K562 (cell line): ENCODE data around the gene DVL2. TPM values are rescaled to one million over a fixed set of nuclear protein-coding genes. Genes with fewer than 3 reads are reported as not detected.

ENCODE experiments used
- CAMTA2 ChIP-seq: fragments of 250-450 bp; sonication (Bioruptor Pico); conservative IDR thresholded peaks from 2 replicates; pipeline ENCODE4 v1.5.1; 2022
- ELK1 ChIP-seq: sonication (generic); formaldehyde crosslinking; IDR thresholded peaks from 2 replicates; pipeline ENCODE4 v1.8.1; 2022; ENCODE audit warnings: missing genetic modification reagents
- FOXJ3 ChIP-seq: sonication (generic); formaldehyde crosslinking; IDR thresholded peaks from 2 replicates; pipeline ENCODE4 v1.4.0; 2020; ENCODE audit warnings: mild to moderate bottlenecking, missing genetic modification reagents
- FOXM1 ChIP-seq, 2 experiments: fragments of 450-650 bp in 1 of 2; sonication (generic) in 1 of 2; formaldehyde crosslinking in 1 of 2; IDR thresholded peaks; 2 replicates each; pipeline versions ENCODE4 v1.6.1 to v1.9.0; 2017 to 2022; ENCODE audit warnings: low read depth in 2 of 2, mild to moderate bottlenecking in 2 of 2, missing genetic modification reagents in 1 of 2, moderate library complexity in 1 of 2
- HIVEP1 ChIP-seq: fragments of 250-450 bp; sonication (Bioruptor Pico); IDR thresholded peaks from 2 replicates; pipeline ENCODE4 v1.4.0; 2020; ENCODE audit warnings: mild to moderate bottlenecking
- JUNB ChIP-seq: fragments of 450-650 bp; formaldehyde crosslinking; conservative IDR thresholded peaks from 2 replicates; pipeline ENCODE4 v1.4.0; 2020; ENCODE audit warnings: mild to moderate bottlenecking
- LCOR ChIP-seq: sonication (generic); formaldehyde crosslinking; IDR thresholded peaks from 2 replicates; pipeline ENCODE4 v1.8.0; 2022; ENCODE audit warnings: mild to moderate bottlenecking, missing genetic modification reagents
- RBM34 ChIP-seq: fragments of 200-400 bp; formaldehyde crosslinking; IDR thresholded peaks from 2 replicates; pipeline ENCODE4 v1.6.1; 2018; ENCODE audit warnings: low read length, borderline replicate concordance; ENCODE audit not compliant: insufficient read depth
- SAFB2 ChIP-seq: fragments of 200-400 bp; formaldehyde crosslinking; IDR thresholded peaks from 2 replicates; pipeline ENCODE4 v1.6.1; 2018; ENCODE audit warnings: borderline replicate concordance, low read length, low read depth, moderate library complexity; ENCODE audit not compliant: severe bottlenecking
- SRF ChIP-seq, 2 experiments: fragments of 250-450, 450-650 bp in 1 of 2; sonication (Bioruptor Pico) in 1 of 2; sonication (generic) in 1 of 2; formaldehyde crosslinking; IDR thresholded peaks; 2 replicates each; pipeline versions ENCODE4 v1.5.0 to v1.5.1; 2020 to 2022; ENCODE audit warnings: mild to moderate bottlenecking in 1 of 2, missing genetic modification reagents in 1 of 2
- TAF1 ChIP-seq: IDR thresholded peaks from 2 replicates; pipeline ENCODE4 v1.6.1; 2011; ENCODE audit warnings: mild to moderate bottlenecking, low read length, moderate library complexity; ENCODE audit not compliant: insufficient read depth, control insufficient read depth, severe bottlenecking; ENCODE audit errors: extremely low read depth
- ZNF133 ChIP-seq: fragments of 250-450 bp; sonication (Bioruptor Pico); IDR thresholded peaks from 2 replicates; pipeline ENCODE4 v1.4.0; 2020; ENCODE audit warnings: mild to moderate bottlenecking
- polyA plus RNA-seq, 8 experiments: library from polyadenylated mRNA; depleted of rRNA in 4 of 8; stranded (reverse) in 5 of 8; unstranded in 3 of 8; fragments of >200 nt; fragmentation: Nextera tagmentation in 2 of 8; fragmentation: Illumina TruSeq in 1 of 8; extraction: Ambion mirVana in 2 of 8; extraction: Trizol in 1 of 8; gene quantifications; 2 replicates each; pipeline versions ENCODE4 v1.2.1 to v1.2.3, GENCODE V29; 2011 to 2014; ENCODE audit warnings: inconsistent platforms in 1 of 8, missing spikeins in 1 of 8
- total RNA-seq, 7 experiments: library from RNA; depleted of rRNA in 6 of 7; stranded (reverse); fragments of >200 nt in 6 of 7; fragmentation: Illumina TruSeq in 2 of 7; extraction: Trizol in 2 of 7; gene quantifications; 2 replicates each; pipeline versions ENCODE4 v1.2.1 to v1.2.3, GENCODE V29; 2011 to 2021; ENCODE audit warnings: low replicate concordance in 1 of 7
- TF ChIP-seq, protein P1 (sequence below): fragments of 200-800 bp; sonication (Bioruptor generic); IDR thresholded peaks from 2 replicates; pipeline ENCODE4 v1.6.1; 2016; ENCODE audit warnings: missing genetic modification characterization, missing compliant biosample characterization
- TF ChIP-seq, protein P2 (sequence below): IDR thresholded peaks from 2 replicates; pipeline ENCODE4 v1.6.1; 2011; ENCODE audit not compliant: insufficient read length; ENCODE audit errors: extremely low read depth
- TF ChIP-seq, protein P3 (sequence below): sonication (generic); IDR thresholded peaks from 2 replicates; pipeline ENCODE4 v1.6.1; 2016

DVL2 gene
- total and polyA plus RNA-seq, 9 of the 15 experiments (the other 6 are each of a cell fraction or from before 2014, with no cell fraction given) = 1.3 to 49.5 (median 24.3) TPM

- TF ChIP-seq LCOR (CRISPR knock-in tag) = no peak
- TF ChIP-seq RBM34 = no peak
- no peak for TF ChIP-seq ELK1 (CRISPR knock-in tag)
- TF ChIP-seq CAMTA2 (CRISPR knock-in tag) = no peak
- TF ChIP-seq, protein P1, sequence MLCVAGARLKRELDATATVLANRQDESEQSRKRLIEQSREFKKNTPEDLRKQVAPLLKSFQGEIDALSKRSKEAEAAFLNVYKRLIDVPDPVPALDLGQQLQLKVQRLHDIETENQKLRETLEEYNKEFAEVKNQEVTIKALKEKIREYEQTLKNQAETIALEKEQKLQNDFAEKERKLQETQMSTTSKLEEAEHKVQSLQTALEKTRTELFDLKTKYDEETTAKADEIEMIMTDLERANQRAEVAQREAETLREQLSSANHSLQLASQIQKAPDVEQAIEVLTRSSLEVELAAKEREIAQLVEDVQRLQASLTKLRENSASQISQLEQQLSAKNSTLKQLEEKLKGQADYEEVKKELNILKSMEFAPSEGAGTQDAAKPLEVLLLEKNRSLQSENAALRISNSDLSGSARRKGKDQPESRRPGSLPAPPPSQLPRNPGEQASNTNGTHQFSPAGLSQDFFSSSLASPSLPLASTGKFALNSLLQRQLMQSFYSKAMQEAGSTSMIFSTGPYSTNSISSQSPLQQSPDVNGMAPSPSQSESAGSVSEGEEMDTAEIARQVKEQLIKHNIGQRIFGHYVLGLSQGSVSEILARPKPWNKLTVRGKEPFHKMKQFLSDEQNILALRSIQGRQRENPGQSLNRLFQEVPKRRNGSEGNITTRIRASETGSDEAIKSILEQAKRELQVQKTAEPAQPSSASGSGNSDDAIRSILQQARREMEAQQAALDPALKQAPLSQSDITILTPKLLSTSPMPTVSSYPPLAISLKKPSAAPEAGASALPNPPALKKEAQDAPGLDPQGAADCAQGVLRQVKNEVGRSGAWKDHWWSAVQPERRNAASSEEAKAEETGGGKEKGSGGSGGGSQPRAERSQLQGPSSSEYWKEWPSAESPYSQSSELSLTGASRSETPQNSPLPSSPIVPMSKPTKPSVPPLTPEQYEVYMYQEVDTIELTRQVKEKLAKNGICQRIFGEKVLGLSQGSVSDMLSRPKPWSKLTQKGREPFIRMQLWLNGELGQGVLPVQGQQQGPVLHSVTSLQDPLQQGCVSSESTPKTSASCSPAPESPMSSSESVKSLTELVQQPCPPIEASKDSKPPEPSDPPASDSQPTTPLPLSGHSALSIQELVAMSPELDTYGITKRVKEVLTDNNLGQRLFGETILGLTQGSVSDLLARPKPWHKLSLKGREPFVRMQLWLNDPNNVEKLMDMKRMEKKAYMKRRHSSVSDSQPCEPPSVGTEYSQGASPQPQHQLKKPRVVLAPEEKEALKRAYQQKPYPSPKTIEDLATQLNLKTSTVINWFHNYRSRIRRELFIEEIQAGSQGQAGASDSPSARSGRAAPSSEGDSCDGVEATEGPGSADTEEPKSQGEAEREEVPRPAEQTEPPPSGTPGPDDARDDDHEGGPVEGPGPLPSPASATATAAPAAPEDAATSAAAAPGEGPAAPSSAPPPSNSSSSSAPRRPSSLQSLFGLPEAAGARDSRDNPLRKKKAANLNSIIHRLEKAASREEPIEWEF = no peak
- TF ChIP-seq TAF1 = peak; percentile 87
- no peak for TF ChIP-seq SAFB2
- no peak for TF ChIP-seq FOXJ3 (CRISPR knock-in tag)
- TF ChIP-seq JUNB (CRISPR knock-in tag) = no peak
- 0 out of 4 replicates have a peak, but pooled peaks of 1 of the 2 experiments have one; percentile 49 for TF ChIP-seq SRF (CRISPR knock-in tag; IDR thresholded peaks at IDR 0.05)
- no peak for TF ChIP-seq FOXM1 (IDR thresholded peaks at IDR 0.05; ENCODE audit: low read depth)
- TF ChIP-seq FOXM1 (CRISPR knock-in tag; IDR thresholded peaks at IDR 0.05; ENCODE audit: low read depth) = no peak
- TF ChIP-seq, protein P2, sequence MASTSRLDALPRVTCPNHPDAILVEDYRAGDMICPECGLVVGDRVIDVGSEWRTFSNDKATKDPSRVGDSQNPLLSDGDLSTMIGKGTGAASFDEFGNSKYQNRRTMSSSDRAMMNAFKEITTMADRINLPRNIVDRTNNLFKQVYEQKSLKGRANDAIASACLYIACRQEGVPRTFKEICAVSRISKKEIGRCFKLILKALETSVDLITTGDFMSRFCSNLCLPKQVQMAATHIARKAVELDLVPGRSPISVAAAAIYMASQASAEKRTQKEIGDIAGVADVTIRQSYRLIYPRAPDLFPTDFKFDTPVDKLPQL = no peak
- TF ChIP-seq HIVEP1 (CRISPR knock-in tag) = no peak
- TF ChIP-seq, protein P3, sequence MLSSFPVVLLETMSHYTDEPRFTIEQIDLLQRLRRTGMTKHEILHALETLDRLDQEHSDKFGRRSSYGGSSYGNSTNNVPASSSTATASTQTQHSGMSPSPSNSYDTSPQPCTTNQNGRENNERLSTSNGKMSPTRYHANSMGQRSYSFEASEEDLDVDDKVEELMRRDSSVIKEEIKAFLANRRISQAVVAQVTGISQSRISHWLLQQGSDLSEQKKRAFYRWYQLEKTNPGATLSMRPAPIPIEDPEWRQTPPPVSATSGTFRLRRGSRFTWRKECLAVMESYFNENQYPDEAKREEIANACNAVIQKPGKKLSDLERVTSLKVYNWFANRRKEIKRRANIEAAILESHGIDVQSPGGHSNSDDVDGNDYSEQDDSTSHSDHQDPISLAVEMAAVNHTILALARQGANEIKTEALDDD = no peak
- 0 out of 2 replicates have a peak, but pooled peaks have one; percentile 19 for TF ChIP-seq ZNF133 (CRISPR knock-in tag)
Measured at GRCh38 chr17:7219812-7220592, 14.3 kb downstream of the DVL2 start, which contains the start of the genes ACADVL and DLG4 (continued).
